SK-N-SH (cell line): ENCODE data around the gene CCDC187. TPM values are rescaled to one million over a fixed set of nuclear protein-coding genes. Genes with fewer than 3 reads are reported as not detected.

ENCODE experiments used
- CTCF ChIA-PET: fragments of 300-600, 350-600 bp; formaldehyde crosslinking; extraction: SDS; loops from one replicate; lab custom pipeline; 2021; lab: Yijun Ruan, JAX
- POLR2A ChIA-PET: fragments of 350-600 bp; sonication (Branson Sonifier 250); formaldehyde crosslinking; extraction: SDS; loops from one replicate; lab custom pipeline; 2020; ENCODE audit warnings: antibody characterized with exemption, inconsistent platforms; lab: Yijun Ruan, JAX
- DNase-seq: peaks from one replicate; pipeline ENCODE4 v3.0.0; 2012
- H2AFZ ChIP-seq: fragments of 200-600 bp; sonication (generic); 2 replicates; pipeline ENCODE4 v1.8.1; 2016; ENCODE audit warnings: antibody characterized with exemption, mild to moderate bottlenecking, low read depth
- H3F3A ChIP-seq: fragments of 200-600 bp; sonication (generic); replicated peaks from 2 replicates; pipeline ENCODE3; 2016; ENCODE audit warnings: antibody characterized with exemption, mild to moderate bottlenecking; ENCODE audit not compliant: insufficient read depth
- H3K27ac ChIP-seq, 2 experiments: fragments of 200-500 bp in 1 of 2; fragments of 200-600 bp in 1 of 2; sonication (Bioruptor generic) in 1 of 2; sonication (generic), shearing (Covaris generic) in 1 of 2; 2 replicates each; pipeline versions ENCODE4 v1.5.1 to v1.6.1; 2014 to 2016; ENCODE audit warnings: low read depth in 2 of 2, inconsistent platforms in 1 of 2, low read length in 1 of 2, mild to moderate bottlenecking in 1 of 2, mixed read lengths in 1 of 2
- H3K27me3 ChIP-seq: fragments of 200-600 bp; sonication (generic), shearing (Covaris generic); 2 replicates; pipeline ENCODE4 v1.6.1; 2016; ENCODE audit warnings: mixed run types; ENCODE audit not compliant: insufficient read depth
- H3K36me3 ChIP-seq, 2 experiments: fragments of 200-500 bp in 1 of 2; fragments of 200-600 bp in 1 of 2; sonication (Bioruptor generic) in 1 of 2; sonication (generic) in 1 of 2; replicated peaks in 1 of 2; 2 replicates each; pipeline versions ENCODE3 to v1.5.1; 2014 to 2016; ENCODE audit warnings: low read length in 1 of 2, mild to moderate bottlenecking in 1 of 2; ENCODE audit not compliant: insufficient read depth in 2 of 2, control insufficient read depth in 1 of 2
- H3K4me1 ChIP-seq, 2 experiments: fragments of 200-500 bp in 1 of 2; fragments of 200-600 bp in 1 of 2; sonication (Bioruptor generic) in 1 of 2; sonication (generic), shearing (Covaris generic) in 1 of 2; 2 replicates each; pipeline versions ENCODE4 v1.5.1 to v1.6.1; 2014 to 2016; ENCODE audit warnings: low read depth in 1 of 2, low read length in 1 of 2, mixed run types in 1 of 2; ENCODE audit not compliant: insufficient read depth in 2 of 2, control insufficient read depth in 1 of 2
- H3K4me2 ChIP-seq: fragments of 200-600 bp; sonication (generic), shearing (Covaris generic); 2 replicates; pipeline ENCODE4 v1.6.1; 2017; ENCODE audit warnings: mixed run types
- H3K4me3 ChIP-seq, 2 experiments: fragments of 200-500 bp in 1 of 2; fragments of 200-600 bp in 1 of 2; sonication (Bioruptor generic) in 1 of 2; sonication (generic), shearing (Covaris generic) in 1 of 2; 2 replicates each; pipeline versions ENCODE4 v1.5.1 to v1.8.1; 2014 to 2016; ENCODE audit warnings: low read depth in 2 of 2, inconsistent platforms in 1 of 2, low read length in 1 of 2, mild to moderate bottlenecking in 1 of 2, mixed read lengths in 1 of 2, moderate library complexity in 1 of 2
- H3K79me2 ChIP-seq: fragments of 200-600 bp; sonication (generic); 2 replicates; pipeline ENCODE4 v1.8.1; 2017; ENCODE audit warnings: mild to moderate bottlenecking; ENCODE audit not compliant: insufficient read depth
- H3K9ac ChIP-seq: fragments of 200-600 bp; sonication (generic); 2 replicates; pipeline ENCODE4 v1.6.1; 2017; ENCODE audit warnings: mixed run types
- H3K9me2 ChIP-seq: fragments of 200-600 bp; sonication (generic); 2 replicates; pipeline ENCODE4 v1.6.1; 2017; ENCODE audit warnings: mixed run types
- H3K9me3 ChIP-seq: fragments of 200-600 bp; sonication (generic); 2 replicates; pipeline ENCODE4 v1.6.1; 2017; ENCODE audit warnings: mixed run types, mild to moderate bottlenecking, moderate library complexity
- H4K20me1 ChIP-seq: fragments of 200-600 bp; sonication (generic); 2 replicates; pipeline ENCODE4 v1.6.1; 2017; ENCODE audit warnings: mild to moderate bottlenecking, mixed run types; ENCODE audit not compliant: insufficient read depth
- EZH2phosphoT487 ChIP-seq: fragments of 200-600 bp; sonication (generic); IDR thresholded peaks from 2 replicates; pipeline ENCODE4 v1.6.1; 2017; ENCODE audit warnings: low read depth, mixed run types, mild to moderate bottlenecking, antibody characterized with exemption, moderate library complexity, borderline replicate concordance
- GABPA ChIP-seq: IDR thresholded peaks from 2 replicates; pipeline ENCODE4 v1.4.0; 2012; ENCODE audit warnings: low read depth, mild to moderate bottlenecking
- IRF3 ChIP-seq: fragments of 150-350 bp; IDR thresholded peaks from 2 replicates; pipeline ENCODE4 v1.6.1; 2016; ENCODE audit warnings: mild to moderate bottlenecking, low read depth, low read length
- NFIC ChIP-seq: IDR thresholded peaks from 2 replicates; pipeline ENCODE4 v1.4.0; 2012; ENCODE audit warnings: borderline replicate concordance
- NRF1 ChIP-seq: IDR thresholded peaks from 2 replicates; pipeline ENCODE4 v1.6.1; 2012; ENCODE audit warnings: low read depth, mild to moderate bottlenecking, low read length
- RCOR1 ChIP-seq: fragments of 150-350 bp; IDR thresholded peaks from 2 replicates; pipeline ENCODE4 v1.6.1; 2017; ENCODE audit warnings: antibody characterized with exemption, low read length
- RFX5 ChIP-seq: IDR thresholded peaks from 2 replicates; pipeline ENCODE4 v1.6.1; 2012; ENCODE audit warnings: mild to moderate bottlenecking, improper control_type of control experiment, low read length
- RXRA ChIP-seq: IDR thresholded peaks from 2 replicates; pipeline ENCODE4 v1.4.0; 2012; ENCODE audit warnings: low read depth, mild to moderate bottlenecking, borderline replicate concordance
- USF1 ChIP-seq: IDR thresholded peaks from 2 replicates; pipeline ENCODE4 v1.4.0; 2012; ENCODE audit warnings: low read depth, borderline replicate concordance
- USF2 ChIP-seq: fragments of 150-350 bp; IDR thresholded peaks from 2 replicates; pipeline ENCODE4 v1.6.1; 2017; ENCODE audit warnings: antibody characterized with exemption, low read length, low read depth, borderline replicate concordance
- ZBTB33 ChIP-seq: IDR thresholded peaks from 2 replicates; pipeline ENCODE4 v1.4.0; 2012; ENCODE audit warnings: low read depth, borderline replicate concordance
- WGBS: methylation state at CpG from one replicate; pipeline ENCODE4 v1.1.6; 2017; ENCODE audit warnings: low lambda C conversion rate; 5-methylcytosine and 5-hydroxymethylcytosine counted together
- polyA plus RNA-seq, 3 experiments: library from polyadenylated mRNA; depleted of rRNA; stranded (reverse); fragments of >200 nt; gene quantifications; 2 replicates each; pipeline ENCODE4 v1.2.3, GENCODE V29; 2012

Gene CCDC187
- polyA plus RNA-seq, 1 of the 3 experiments (the other 2 are of a cell fraction) = not detected

GRCh38 chr9:136343121-136343883 is 39.4 kb upstream of the CCDC187 start:
- 79% methylated on average over 4 of the region's 23 CpGs for WGBS
- Histone ChIP-seq H3K4me2 (no peak overlapping the region), H2AFZ (no peak overlapping the region), H3K9me2 (no peaks in the 10 kb centered on the region), H3K4me1 (peaks cover 0 to 36% of the 10 kb centered on the region in 2 experiments; a peak in 1 of 4 replicates), H4K20me1 (no peaks in the 10 kb centered on the region), H3K9ac (no peak overlapping the region), H3K4me3 (no peak overlapping the region), H3K36me3 (peaks cover 0 to 39% of the 10 kb centered on the region in 2 experiments), H3K9me3 (no peaks in the 10 kb centered on the region), H3K27me3 (no peaks in the 10 kb centered on the region)
- DNase-seq = no peak
- ChIA-PET CTCF (interaction anchor here (1.9 to 3.7 kb wide), 3 partner anchors 20 to 57 kb away, joined by 4 to 14 read pairs (median 11); partner anchors contain the start of genes DNLZ and SNAPC4), POLR2A (no interaction called here)
- TF ChIP-seq RCOR1 (no peak), ZBTB33 (no peak), RFX5 (no peak), IRF3 (no peak), RXRA (no peak), USF2 (no peak), NFIC (no peak), EZH2phosphoT487 (no peak), USF1 (no peak), NRF1 (no peak), GABPA (no peak)
- TF ChIP-seq, all 33 proteins: peak for 0
- Histone ChIP-seq H3K79me2 (no peaks in the 10 kb centered on the region), H3K27ac (no peak overlapping the region; a peak in 1 of 4 replicates), H3F3A (no peaks in the 10 kb centered on the region)
